K562 (cell line): Measurements from ENCODE around the gene ANKZF1. TPM values are rescaled to one million over a fixed set of nuclear protein-coding genes. Genes with fewer than 3 reads are reported as not detected.

Experiments
- ATAC-seq: fragments of 200-7000 bp; cut with Tn5 transposase; 3 replicates; pipeline ENCODE4 v1.9.1; 2020; ENCODE audit warnings: moderate library complexity
- BruUV-seq: library from RNA; stranded (reverse); fragments of 400-500 nt; replicated peaks from 2 replicates; lab custom pipeline; 2021; lab: Mats Ljungman, UMichigan
- CTCF ChIA-PET: fragments of 300-600 bp; formaldehyde crosslinking; extraction: SDS; loops from one replicate; lab custom pipeline; 2021; ENCODE audit warnings: low intra/inter-chr PET ratio; lab: Yijun Ruan, JAX
- POLR2A ChIA-PET: fragments of 300-600, 350-650 bp; sonication (Branson Sonifier 250); formaldehyde crosslinking; extraction: SDS; loops from one replicate; lab custom pipeline; 2021; ENCODE audit warnings: antibody characterized with exemption, inconsistent platforms; lab: Yijun Ruan, JAX
- DNase-seq, 4 experiments: peaks; one replicate each; pipeline versions ENCODE4 v3.0.0 to v3.0.0-alpha.2; 2011 to 2018; ENCODE audit warnings: low spot score in 3 of 4, mixed read lengths in 3 of 4; ENCODE audit errors: extremely low read depth in 1 of 4
- FAIRE-seq: peaks from 2 replicates; lab custom pipeline; 2011; peaks lifted over from hg19 to GRCh38; lab: Jason Lieb, UNC
- H2AFZ ChIP-seq: 2 replicates; pipeline ENCODE4 v1.6.0; 2011; ENCODE audit warnings: low read depth, low read length, control low read depth, inconsistent platforms
- H3K27ac ChIP-seq: fragments of 200-600 bp; 3 replicates; pipeline ENCODE4 v1.8.0; 2011; ENCODE audit warnings: low read depth, mild to moderate bottlenecking, control low read depth, inconsistent platforms, low read length, moderate library complexity, mixed read lengths; ENCODE audit errors: extremely low read depth
- H3K27me3 ChIP-seq, 2 experiments: fragments of 300-600 bp in 1 of 2; 2 replicates in 1 of 2; 3 replicates in 1 of 2; pipeline versions ENCODE4 v1.6.0 to v1.8.0; 2011; ENCODE audit warnings: inconsistent platforms in 2 of 2, low read length in 2 of 2, mild to moderate bottlenecking in 1 of 2, mixed read lengths in 1 of 2, moderate library complexity in 1 of 2; ENCODE audit not compliant: control insufficient read depth in 2 of 2, insufficient read depth in 2 of 2
- H3K36me3 ChIP-seq: fragments of 300-600 bp; 3 replicates; pipeline ENCODE4 v1.8.0; 2011; ENCODE audit warnings: mild to moderate bottlenecking, low read length, inconsistent platforms; ENCODE audit not compliant: control insufficient read depth, insufficient read depth
- H3K4me1 ChIP-seq, 2 experiments: fragments of 200-600 bp in 1 of 2; replicated peaks in 1 of 2; 2 replicates in 1 of 2; 3 replicates in 1 of 2; pipeline versions ENCODE4 v1.5.1 to v1.8.0; 2011; ENCODE audit warnings: inconsistent platforms in 2 of 2, low read length in 2 of 2, mild to moderate bottlenecking in 1 of 2, mixed read lengths in 1 of 2, moderate library complexity in 1 of 2; ENCODE audit not compliant: control insufficient read depth in 2 of 2, insufficient read depth in 2 of 2
- H3K4me2 ChIP-seq: 2 replicates; pipeline ENCODE4 v1.6.1; 2011; ENCODE audit warnings: low read length, control low read depth, inconsistent platforms, mixed read lengths; ENCODE audit not compliant: insufficient read depth
- H3K4me3 ChIP-seq: fragments of 200-600 bp; sonication (generic), shearing (Covaris generic); 2 replicates; pipeline ENCODE4 v1.5.1; 2016; ENCODE audit warnings: control low read depth, inconsistent platforms
- H3K79me2 ChIP-seq: fragments of 200-600 bp; 3 replicates; pipeline ENCODE4 v1.8.0; 2011; ENCODE audit warnings: low read length, inconsistent platforms; ENCODE audit not compliant: control insufficient read depth, insufficient read depth
- H3K9ac ChIP-seq, 2 experiments: 2 replicates each; pipeline versions ENCODE4 v1.6.0 to v1.6.1; 2011; ENCODE audit warnings: low read depth in 2 of 2, low read length in 2 of 2, control low read depth in 1 of 2, inconsistent platforms in 1 of 2, mild to moderate bottlenecking in 1 of 2, mixed read lengths in 1 of 2; ENCODE audit not compliant: insufficient read depth in 1 of 2
- H3K9me1 ChIP-seq: one replicate; pipeline ENCODE4 v1.6.0; 2011; ENCODE audit warnings: inconsistent platforms, mild to moderate bottlenecking, low read length, moderate library complexity; ENCODE audit not compliant: control insufficient read depth, insufficient read depth
- H3K9me3 ChIP-seq: replicated peaks from 2 replicates; pipeline ENCODE4 v1.5.1; 2011; ENCODE audit warnings: low read depth, low read length, inconsistent platforms; ENCODE audit not compliant: control insufficient read depth, insufficient read depth
- H4K20me1 ChIP-seq: replicated peaks from 2 replicates; pipeline ENCODE4 v1.6.1; 2011; ENCODE audit warnings: low read length, inconsistent platforms, mixed read lengths; ENCODE audit not compliant: control insufficient read depth, insufficient read depth
- C11orf30 ChIP-seq: fragments of 450-650 bp; IDR thresholded peaks from 2 replicates; pipeline ENCODE4 v1.6.1; 2016; ENCODE audit warnings: low read depth, mild to moderate bottlenecking
- HDAC6 ChIP-seq: IDR thresholded peaks from 2 replicates; pipeline ENCODE4 v1.6.1; 2012; ENCODE audit warnings: low read depth, mild to moderate bottlenecking, control low read depth, inconsistent platforms, low read length, moderate library complexity
- LEF1 ChIP-seq: fragments of 450-650 bp; IDR thresholded peaks from 2 replicates; pipeline ENCODE4 v1.6.1; 2016; ENCODE audit warnings: mild to moderate bottlenecking
- MGA ChIP-seq: fragments of 450-650 bp; IDR thresholded peaks from 2 replicates; pipeline ENCODE4 v1.6.1; 2016; ENCODE audit warnings: mild to moderate bottlenecking, moderate library complexity
- SETDB1 ChIP-seq: IDR thresholded peaks from one replicate; pipeline ENCODE4 v1.6.1; 2012; ENCODE audit warnings: low read length, control low read depth, inconsistent platforms
- SMARCE1 ChIP-seq: fragments of 450-650 bp; IDR thresholded peaks from 2 replicates; pipeline ENCODE4 v1.7.1; 2016; ENCODE audit warnings: mild to moderate bottlenecking
- WGBS: fragments of 100-300 bp; shearing (Covaris generic); methylation state at CpG from one replicate; pipeline ENCODE4 v1.1.6; 2016; ENCODE audit warnings: low coverage, mixed read lengths; ENCODE audit not compliant: insufficient coverage; ENCODE audit errors: missing lambda C conversion rate; 5-methylcytosine and 5-hydroxymethylcytosine counted together
- in situ Hi-C: fragments of 300-500 bp; cut with MboI; formaldehyde crosslinking; loops from 4 replicates; pipeline ENCODE4 v1.15.0; 2018; ENCODE audit warnings: inconsistent platforms, mixed read lengths
- intact Hi-C: fragments of 100-400 bp; cut with micrococcal nuclease; formaldehyde crosslinking; loops from 2 replicates; pipeline ENCODE4 v1.14.2; 2022
- polyA plus RNA-seq, 8 experiments: library from polyadenylated mRNA; depleted of rRNA in 4 of 8; stranded (reverse) in 5 of 8; unstranded in 3 of 8; fragments of >200 nt; fragmentation: Nextera tagmentation in 2 of 8; fragmentation: Illumina TruSeq in 1 of 8; extraction: Ambion mirVana in 2 of 8; extraction: Trizol in 1 of 8; gene quantifications; 2 replicates each; pipeline versions ENCODE4 v1.2.1 to v1.2.3, GENCODE V29; 2011 to 2014; ENCODE audit warnings: inconsistent platforms in 1 of 8, missing spikeins in 1 of 8
- total RNA-seq, 7 experiments: library from RNA; depleted of rRNA in 6 of 7; stranded (reverse); fragments of >200 nt in 6 of 7; fragmentation: Illumina TruSeq in 2 of 7; extraction: Trizol in 2 of 7; gene quantifications; 2 replicates each; pipeline versions ENCODE4 v1.2.1 to v1.2.3, GENCODE V29; 2011 to 2021; ENCODE audit warnings: low replicate concordance in 1 of 7

The ANKZF1 gene
- total and polyA plus RNA-seq, 9 of the 15 experiments (the other 6 are each of a cell fraction or from before 2014, with no cell fraction given), result 3.1 to 60.6 (median 31.0) TPM

- TF ChIP-seq SETDB1, result no peak
Measured at GRCh38 chr2:219277703-219278654, 48.4 kb downstream of the ANKZF1 start (continued).

GRCh38 chr2:219278655-219279150 lies 49.1 kb downstream of the ANKZF1 start:
- DNase-seq (no peak), ATAC-seq (no peak), FAIRE-seq (no peak)
- in situ Hi-C loops, result no loop called here
- H3K9me1 ChIP-seq, result peaks cover 5% of the 10 kb centered on the region
- peak overlapping the region; percentile 87 for H3K27ac ChIP-seq
- no peaks in the 10 kb centered on the region for H3K27me3 ChIP-seq
- no peaks in the 10 kb centered on the region for H3K36me3 ChIP-seq
- no peaks in the 10 kb centered on the region for H3K79me2 ChIP-seq
- H3K4me2 ChIP-seq, result peak overlapping the region; percentile 74
- peaks cover 42 to 59% of the 10 kb centered on the region in 2 experiments for H3K4me1 ChIP-seq
- no peaks in the 10 kb centered on the region for H4K20me1 ChIP-seq
- peak overlapping the region; percentile 80 to 84 for H3K9ac ChIP-seq
- H2AFZ ChIP-seq, result peak overlapping the region; percentile 96
- peak overlapping the region; percentile 32 for H3K4me3 ChIP-seq
- POLR2A ChIA-PET, result interaction anchor here (0.6 to 1.6 kb wide), 13 partner anchors 10 to 145 kb away, joined by 3 to 8 read pairs (median 5); partner anchors contain the start of genes CNPPD1, DNPEP, GLB1L and STK16
- CTCF ChIA-PET, result interaction anchor here (4.3 kb wide), 1 partner anchor 17 kb away, joined by 28 read pairs; no protein-coding TSS in a partner anchor
- intact Hi-C loops, result loop anchor here (1.0 to 5.0 kb wide), 6 partner anchors 16 to 319 kb away; partner anchors contain the start of genes ABCB6, NHEJ1, STK11IP and TUBA4A
- BruUV-seq, result no TSS peak
- WGBS, result 6% methylated on average over 7 of the region's 9 CpGs
- no peaks in the 10 kb centered on the region for H3K9me3 ChIP-seq
- TF ChIP-seq HDAC6, result no peak
- TF ChIP-seq LEF1, result 0 out of 2 replicates have a peak, but pooled peaks have one; percentile 11
- TF ChIP-seq MGA, result peak; percentile 24; the same call in 1 of the 2 replicates
- peak; percentile 10; the same call in 1 of the 2 replicates for TF ChIP-seq SMARCE1
- TF ChIP-seq C11orf30, result peak; percentile 58; the same call in 1 of the 2 replicates
